ENCODE measurements around the gene NUDC. TPM values are rescaled to one million over a fixed set of nuclear protein-coding genes. Genes with fewer than 3 reads are reported as not detected.

The NUDC gene
- polyA plus RNA-seq, 1 of the 3 experiments (the other 2 are of a cell fraction) = 153 TPM

DNA sequence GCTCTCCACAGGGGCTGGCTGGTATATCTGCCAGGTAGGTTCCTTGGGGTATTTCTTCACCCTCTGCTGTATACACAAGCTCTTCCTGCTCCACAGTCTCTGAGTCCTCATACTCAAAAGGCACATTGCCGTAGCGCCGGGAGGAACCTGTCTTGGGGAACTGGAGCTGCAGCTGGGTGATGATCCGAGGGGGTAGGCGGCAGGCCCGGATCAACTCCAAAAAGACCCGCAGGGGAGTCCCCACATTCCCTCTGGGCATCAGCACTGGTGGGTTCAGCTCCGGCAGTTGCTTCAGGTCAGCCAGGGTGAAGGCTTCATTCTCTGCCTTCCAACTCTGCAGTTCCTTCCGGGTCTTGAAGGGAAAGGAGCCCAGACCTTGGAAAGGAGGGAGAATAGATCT, 24.2 kb upstream of the NUDC start:
- Histone ChIP-seq H3K9me3 (no peaks in the 10 kb centered on the region), H3K4me2 (no peak overlapping the region), H4K20me1 (ENCODE audit: insufficient read depth) (no peaks in the 10 kb centered on the region), H3K79me2 (ENCODE audit: insufficient read depth) (peaks cover 34% of the 10 kb centered on the region), H3K9ac (no peak overlapping the region), H3F3A (replicated peaks; ENCODE audit: insufficient read depth) (no peaks in the 10 kb centered on the region), H3K4me3 (ENCODE audit: low read depth in 2 of 2, low read length in 1 of 2) (no peak overlapping the region), H3K27ac (ENCODE audit: low read depth in 2 of 2, low read length in 1 of 2) (no peak overlapping the region), H3K36me3 (replicated peaks in 1 of 2; ENCODE audit: control insufficient read depth in 1 of 2, insufficient read depth in 2 of 2, low read length in 1 of 2) (peaks cover 23 to 31% of the 10 kb centered on the region in 2 experiments), H2AFZ (ENCODE audit: low read depth) (no peak overlapping the region), H3K27me3 (ENCODE audit: insufficient read depth) (no peaks in the 10 kb centered on the region), H3K4me1 (ENCODE audit: control insufficient read depth in 1 of 2, insufficient read depth in 2 of 2, low read depth in 1 of 2, low read length in 1 of 2) (peaks cover 4 to 9% of the 10 kb centered on the region in 2 experiments; a peak in 3 of 4 replicates), H3K9me2 (no peaks in the 10 kb centered on the region)
- POLR2A ChIA-PET = no interaction called here
- WGBS (ENCODE audit: low lambda C conversion rate) = 86% methylated on average over 9 of the region's 9 CpGs
- TF ChIP-seq FOXJ3 (CRISPR knock-in tag; IDR thresholded peaks at IDR 0.05) (no peak), FOSL2 (IDR thresholded peaks at IDR 0.05; ENCODE audit: borderline replicate concordance, low read depth) (no peak), RAD21 (IDR thresholded peaks at IDR 0.05; ENCODE audit: low read length) (no peak), JUND (IDR thresholded peaks at IDR 0.05) (no peak)
- DNase-seq = no peak
- CTCF ChIA-PET = no interaction called here

DNA sequence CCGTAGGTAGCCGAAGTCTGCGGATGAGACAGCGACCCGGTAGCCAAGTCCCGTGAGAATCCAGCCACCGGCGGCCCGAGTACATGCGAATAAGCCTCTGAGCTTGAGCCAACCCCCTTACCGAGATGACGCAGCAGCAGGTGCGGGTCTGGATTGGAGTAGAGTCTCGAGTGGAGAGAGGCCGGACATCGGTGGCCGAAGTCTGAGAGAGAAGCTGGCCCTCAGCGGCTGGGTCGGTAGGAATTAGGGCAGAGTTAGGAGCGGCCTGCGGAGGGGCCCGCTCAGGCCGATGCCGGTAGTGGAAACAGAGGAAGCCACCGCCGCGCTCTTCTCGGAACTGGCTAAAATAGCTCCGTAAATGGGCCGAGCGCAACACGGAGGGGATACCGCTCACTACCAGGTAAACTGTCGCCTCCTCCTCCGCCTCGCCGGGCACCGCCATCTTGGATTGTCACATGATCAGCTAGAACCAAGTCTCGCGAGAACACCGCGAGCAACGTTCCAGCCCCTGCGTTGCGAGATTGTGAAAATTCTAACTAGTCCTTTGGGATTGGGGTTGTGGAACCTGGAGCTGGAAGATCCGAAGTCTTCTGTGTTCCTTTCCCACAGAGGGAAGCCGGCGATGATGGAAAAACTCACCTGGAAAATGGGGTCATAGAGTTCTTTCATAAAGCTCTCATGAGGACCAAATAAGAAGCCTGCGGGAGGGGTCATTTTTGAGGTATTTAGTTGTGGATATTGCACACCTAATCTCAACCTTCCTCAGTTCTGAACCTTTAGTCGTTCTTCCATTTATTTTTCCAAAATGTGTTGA, 21.3 kb upstream of the NUDC start, which contains the start of gene GPATCH3:
Gene GPATCH3, minus strand, starts transcription at position 467 of the 814 bp plus-strand sequence. Its CDS starts 25 bp downstream, at position 442.
- POLR2A ChIA-PET = interaction anchor here (0.6 to 1.8 kb wide), 6 partner anchors 10 to 400 kb away, joined by 3 to 17 read pairs (median 6); partner anchors contain the start of genes GPN2 and NUDC
- peak within 1 kb of the TSS; percentile 93 for H3K9ac ChIP-seq
- peak within 1 kb of the TSS; percentile 92 for H3K4me2 ChIP-seq
- peak within 1 kb of the TSS; percentile 68 to 80 for H3K27ac ChIP-seq (ENCODE audit: low read depth in 2 of 2, low read length in 1 of 2)
- H3K36me3 ChIP-seq (replicated peaks in 1 of 2; ENCODE audit: control insufficient read depth in 1 of 2, insufficient read depth in 2 of 2, low read length in 1 of 2) = peaks cover 11 to 14% of the 10 kb centered on the region in 2 experiments
- H3K79me2 ChIP-seq (ENCODE audit: insufficient read depth) = peaks cover 29% of the 10 kb centered on the region
- H3F3A ChIP-seq (replicated peaks; ENCODE audit: insufficient read depth) = no peaks in the 10 kb centered on the region
- H3K9me3 ChIP-seq = no peaks in the 10 kb centered on the region
- peak within 1 kb of the TSS; percentile 84 to 97 for H3K4me3 ChIP-seq (ENCODE audit: low read depth in 2 of 2, low read length in 1 of 2)
- no peaks in the 10 kb centered on the region for H3K9me2 ChIP-seq
- H2AFZ ChIP-seq (ENCODE audit: low read depth) = peak within 1 kb of the TSS; percentile 100
- peaks cover 4 to 9% of the 10 kb centered on the region in 2 experiments; a peak in 3 of 4 replicates for H3K4me1 ChIP-seq (ENCODE audit: control insufficient read depth in 1 of 2, insufficient read depth in 2 of 2, low read depth in 1 of 2, low read length in 1 of 2)
- no peaks in the 10 kb centered on the region for H3K27me3 ChIP-seq (ENCODE audit: insufficient read depth)
- CTCF ChIA-PET = interaction anchor here (0.6 to 2.3 kb wide), 8 partner anchors 11 to 98 kb away, joined by 3 to 7 read pairs (median 3); partner anchors contain the start of genes GPN2 and ZDHHC18
- no peaks in the 10 kb centered on the region for H4K20me1 ChIP-seq (ENCODE audit: insufficient read depth)
- under 1% methylated on average over 31 of the region's 50 CpGs for WGBS (ENCODE audit: low lambda C conversion rate)
- peak; percentile 90 for DNase-seq
- TF ChIP-seq, protein P1, sequence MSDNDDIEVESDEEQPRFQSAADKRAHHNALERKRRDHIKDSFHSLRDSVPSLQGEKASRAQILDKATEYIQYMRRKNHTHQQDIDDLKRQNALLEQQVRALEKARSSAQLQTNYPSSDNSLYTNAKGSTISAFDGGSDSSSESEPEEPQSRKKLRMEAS (IDR thresholded peaks at IDR 0.05; ENCODE audit: low read depth) = peak; percentile 74
- TF ChIP-seq GATA2 (CRISPR knock-in tag; IDR thresholded peaks at IDR 0.05) = no peak
- TF ChIP-seq, protein P2, sequence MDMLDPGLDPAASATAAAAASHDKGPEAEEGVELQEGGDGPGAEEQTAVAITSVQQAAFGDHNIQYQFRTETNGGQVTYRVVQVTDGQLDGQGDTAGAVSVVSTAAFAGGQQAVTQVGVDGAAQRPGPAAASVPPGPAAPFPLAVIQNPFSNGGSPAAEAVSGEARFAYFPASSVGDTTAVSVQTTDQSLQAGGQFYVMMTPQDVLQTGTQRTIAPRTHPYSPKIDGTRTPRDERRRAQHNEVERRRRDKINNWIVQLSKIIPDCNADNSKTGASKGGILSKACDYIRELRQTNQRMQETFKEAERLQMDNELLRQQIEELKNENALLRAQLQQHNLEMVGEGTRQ (IDR thresholded peaks at IDR 0.05; ENCODE audit: borderline replicate concordance, low read depth, low read length) = peak; percentile 72
- TF ChIP-seq CHD2 (IDR thresholded peaks at IDR 0.05; ENCODE audit: low read length, partially characterized antibody) = peak; percentile 100
- TF ChIP-seq, protein P3, sequence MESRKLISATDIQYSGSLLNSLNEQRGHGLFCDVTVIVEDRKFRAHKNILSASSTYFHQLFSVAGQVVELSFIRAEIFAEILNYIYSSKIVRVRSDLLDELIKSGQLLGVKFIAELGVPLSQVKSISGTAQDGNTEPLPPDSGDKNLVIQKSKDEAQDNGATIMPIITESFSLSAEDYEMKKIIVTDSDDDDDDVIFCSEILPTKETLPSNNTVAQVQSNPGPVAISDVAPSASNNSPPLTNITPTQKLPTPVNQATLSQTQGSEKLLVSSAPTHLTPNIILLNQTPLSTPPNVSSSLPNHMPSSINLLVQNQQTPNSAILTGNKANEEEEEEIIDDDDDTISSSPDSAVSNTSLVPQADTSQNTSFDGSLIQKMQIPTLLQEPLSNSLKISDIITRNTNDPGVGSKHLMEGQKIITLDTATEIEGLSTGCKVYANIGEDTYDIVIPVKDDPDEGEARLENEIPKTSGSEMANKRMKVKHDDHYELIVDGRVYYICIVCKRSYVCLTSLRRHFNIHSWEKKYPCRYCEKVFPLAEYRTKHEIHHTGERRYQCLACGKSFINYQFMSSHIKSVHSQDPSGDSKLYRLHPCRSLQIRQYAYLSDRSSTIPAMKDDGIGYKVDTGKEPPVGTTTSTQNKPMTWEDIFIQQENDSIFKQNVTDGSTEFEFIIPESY (IDR thresholded peaks at IDR 0.05; ENCODE audit: borderline replicate concordance, low read depth) = peak; percentile 100
- TF ChIP-seq, protein P4, sequence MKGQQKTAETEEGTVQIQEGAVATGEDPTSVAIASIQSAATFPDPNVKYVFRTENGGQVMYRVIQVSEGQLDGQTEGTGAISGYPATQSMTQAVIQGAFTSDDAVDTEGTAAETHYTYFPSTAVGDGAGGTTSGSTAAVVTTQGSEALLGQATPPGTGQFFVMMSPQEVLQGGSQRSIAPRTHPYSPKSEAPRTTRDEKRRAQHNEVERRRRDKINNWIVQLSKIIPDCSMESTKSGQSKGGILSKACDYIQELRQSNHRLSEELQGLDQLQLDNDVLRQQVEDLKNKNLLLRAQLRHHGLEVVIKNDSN (IDR thresholded peaks at IDR 0.05; ENCODE audit: borderline replicate concordance, low read depth) = peak; percentile 98
- no peak; the same call in none of the 2 replicates for TF ChIP-seq MXI1 (IDR thresholded peaks at IDR 0.05; ENCODE audit: low read depth, low read length)
- peak; percentile 96 for TF ChIP-seq POLR2AphosphoS5 (IDR thresholded peaks at IDR 0.05; ENCODE audit: low read depth, low read length)
- peak; percentile 42; the same call in 1 of the 2 replicates for TF ChIP-seq GABPA (IDR thresholded peaks at IDR 0.05; ENCODE audit: low read depth)
- TF ChIP-seq YY1 (IDR thresholded peaks at IDR 0.05; ENCODE audit: low read depth) = peak; percentile 98
- TF ChIP-seq, protein P5, sequence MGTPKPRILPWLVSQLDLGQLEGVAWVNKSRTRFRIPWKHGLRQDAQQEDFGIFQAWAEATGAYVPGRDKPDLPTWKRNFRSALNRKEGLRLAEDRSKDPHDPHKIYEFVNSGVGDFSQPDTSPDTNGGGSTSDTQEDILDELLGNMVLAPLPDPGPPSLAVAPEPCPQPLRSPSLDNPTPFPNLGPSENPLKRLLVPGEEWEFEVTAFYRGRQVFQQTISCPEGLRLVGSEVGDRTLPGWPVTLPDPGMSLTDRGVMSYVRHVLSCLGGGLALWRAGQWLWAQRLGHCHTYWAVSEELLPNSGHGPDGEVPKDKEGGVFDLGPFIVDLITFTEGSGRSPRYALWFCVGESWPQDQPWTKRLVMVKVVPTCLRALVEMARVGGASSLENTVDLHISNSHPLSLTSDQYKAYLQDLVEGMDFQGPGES (IDR thresholded peaks at IDR 0.05; ENCODE audit: low read depth, low read length) = no peak
- peak; percentile 98; the same call in 1 of the 2 replicates for TF ChIP-seq SIN3A (IDR thresholded peaks at IDR 0.05; ENCODE audit: borderline replicate concordance, low read depth, low read length)

Measured in SK-N-SH (cell line).